ENCODE data around the gene NUDT7.

NUDT7 gene

GRCh38 chr16:77762262-77762661 is 39.9 kb downstream of the NUDT7 start:
- no peak overlapping the region for H3K27ac ChIP-seq (ENCODE audit: low read depth, low read length)
- no peaks in the 10 kb centered on the region for H3K4me1 ChIP-seq (ENCODE audit: control insufficient read depth, insufficient read depth, low read length)
- no peaks in the 10 kb centered on the region for H3K27me3 ChIP-seq (ENCODE audit: control insufficient read depth, insufficient read depth, low read length)
- H3K36me3 ChIP-seq (ENCODE audit: control insufficient read depth, insufficient read depth, low read length), result no peaks in the 10 kb centered on the region
- no peak overlapping the region for H3K9ac ChIP-seq (ENCODE audit: low read length)
- H3K4me3 ChIP-seq (ENCODE audit: low read length), result no peak overlapping the region

- Histone ChIP-seq H3K4me1 (ENCODE audit: control insufficient read depth, insufficient read depth, low read length) (no peaks in the 10 kb centered on the region), H3K27ac (ENCODE audit: low read depth, low read length) (no peak overlapping the region), H3K27me3 (ENCODE audit: control insufficient read depth, insufficient read depth, low read length) (no peaks in the 10 kb centered on the region), H3K9ac (ENCODE audit: low read length) (no peak overlapping the region), H3K36me3 (ENCODE audit: control insufficient read depth, insufficient read depth, low read length) (no peaks in the 10 kb centered on the region), H3K4me3 (ENCODE audit: low read length) (no peak overlapping the region)
These were observed 41.7 kb downstream of the NUDT7 start for GRCh38 chr16:77763994-77764393.

- Histone ChIP-seq H3K27ac (ENCODE audit: low read depth, low read length) (no peak overlapping the region), H3K9ac (ENCODE audit: low read length) (no peak overlapping the region), H3K4me1 (ENCODE audit: control insufficient read depth, insufficient read depth, low read length) (no peaks in the 10 kb centered on the region), H3K36me3 (ENCODE audit: control insufficient read depth, insufficient read depth, low read length) (no peaks in the 10 kb centered on the region), H3K4me3 (ENCODE audit: low read length) (no peak overlapping the region), H3K27me3 (ENCODE audit: control insufficient read depth, insufficient read depth, low read length) (no peaks in the 10 kb centered on the region)
These were observed 44.9 kb downstream of the NUDT7 start for GRCh38 chr16:77767211-77767610.

- Histone ChIP-seq H3K4me3 (ENCODE audit: low read length) (no peak overlapping the region), H3K36me3 (ENCODE audit: control insufficient read depth, insufficient read depth, low read length) (no peaks in the 10 kb centered on the region), H3K4me1 (ENCODE audit: control insufficient read depth, insufficient read depth, low read length) (no peaks in the 10 kb centered on the region), H3K27ac (ENCODE audit: low read depth, low read length) (no peak overlapping the region), H3K9ac (ENCODE audit: low read length) (no peak overlapping the region), H3K27me3 (ENCODE audit: control insufficient read depth, insufficient read depth, low read length) (no peaks in the 10 kb centered on the region)
These were observed 45.5 kb downstream of the NUDT7 start for GRCh38 chr16:77767826-77768225.

- no peak overlapping the region for H3K4me3 ChIP-seq (ENCODE audit: low read length)
- H3K27ac ChIP-seq (ENCODE audit: low read depth, low read length), result no peak overlapping the region
- H3K4me1 ChIP-seq (ENCODE audit: control insufficient read depth, insufficient read depth, low read length), result no peaks in the 10 kb centered on the region
- H3K9ac ChIP-seq (ENCODE audit: low read length), result no peak overlapping the region
- H3K27me3 ChIP-seq (ENCODE audit: control insufficient read depth, insufficient read depth, low read length), result no peaks in the 10 kb centered on the region
- no peaks in the 10 kb centered on the region for H3K36me3 ChIP-seq (ENCODE audit: control insufficient read depth, insufficient read depth, low read length)
These were observed 53.9 kb downstream of the NUDT7 start for GRCh38 chr16:77775911-77776909.

GRCh38 chr16:77777745-77778144 is 55.4 kb downstream of the NUDT7 start:
- Histone ChIP-seq H3K4me1 (ENCODE audit: control insufficient read depth, insufficient read depth, low read length) (no peaks in the 10 kb centered on the region), H3K36me3 (ENCODE audit: control insufficient read depth, insufficient read depth, low read length) (no peaks in the 10 kb centered on the region), H3K9ac (ENCODE audit: low read length) (no peak overlapping the region), H3K27ac (ENCODE audit: low read depth, low read length) (no peak overlapping the region), H3K4me3 (ENCODE audit: low read length) (no peak overlapping the region), H3K27me3 (ENCODE audit: control insufficient read depth, insufficient read depth, low read length) (no peaks in the 10 kb centered on the region)

- no peak overlapping the region for H3K9ac ChIP-seq (ENCODE audit: low read length)
- no peaks in the 10 kb centered on the region for H3K36me3 ChIP-seq (ENCODE audit: control insufficient read depth, insufficient read depth, low read length)
- H3K27ac ChIP-seq (ENCODE audit: low read depth, low read length), result no peak overlapping the region
- H3K4me1 ChIP-seq (ENCODE audit: control insufficient read depth, insufficient read depth, low read length), result no peaks in the 10 kb centered on the region
- no peak overlapping the region for H3K4me3 ChIP-seq (ENCODE audit: low read length)
- no peaks in the 10 kb centered on the region for H3K27me3 ChIP-seq (ENCODE audit: control insufficient read depth, insufficient read depth, low read length)
These were observed 58.1 kb downstream of the NUDT7 start for GRCh38 chr16:77780378-77780837.

GRCh38 chr16:77781091-77781490 is 58.8 kb downstream of the NUDT7 start:
- H3K4me1 ChIP-seq (ENCODE audit: control insufficient read depth, insufficient read depth, low read length), result no peaks in the 10 kb centered on the region
- H3K9ac ChIP-seq (ENCODE audit: low read length), result no peak overlapping the region
- no peak overlapping the region for H3K27ac ChIP-seq (ENCODE audit: low read depth, low read length)
- H3K36me3 ChIP-seq (ENCODE audit: control insufficient read depth, insufficient read depth, low read length), result no peaks in the 10 kb centered on the region
- no peak overlapping the region for H3K4me3 ChIP-seq (ENCODE audit: low read length)
- no peaks in the 10 kb centered on the region for H3K27me3 ChIP-seq (ENCODE audit: control insufficient read depth, insufficient read depth, low read length)

GRCh38 chr16:77782694-77783093 is 60.4 kb downstream of the NUDT7 start:
- Histone ChIP-seq H3K27me3 (ENCODE audit: control insufficient read depth, insufficient read depth, low read length) (no peaks in the 10 kb centered on the region), H3K4me3 (ENCODE audit: low read length) (no peak overlapping the region), H3K4me1 (ENCODE audit: control insufficient read depth, insufficient read depth, low read length) (no peaks in the 10 kb centered on the region), H3K27ac (ENCODE audit: low read depth, low read length) (no peak overlapping the region), H3K9ac (ENCODE audit: low read length) (no peak overlapping the region), H3K36me3 (ENCODE audit: control insufficient read depth, insufficient read depth, low read length) (no peaks in the 10 kb centered on the region)

- H3K27ac ChIP-seq (ENCODE audit: low read depth, low read length), result no peak overlapping the region
- H3K9ac ChIP-seq (ENCODE audit: low read length), result no peak overlapping the region
- H3K4me3 ChIP-seq (ENCODE audit: low read length), result no peak overlapping the region
- H3K36me3 ChIP-seq (ENCODE audit: control insufficient read depth, insufficient read depth, low read length), result no peaks in the 10 kb centered on the region
- H3K4me1 ChIP-seq (ENCODE audit: control insufficient read depth, insufficient read depth, low read length), result no peaks in the 10 kb centered on the region
- H3K27me3 ChIP-seq (ENCODE audit: control insufficient read depth, insufficient read depth, low read length), result peaks cover 4% of the 10 kb centered on the region
These were observed 62.4 kb downstream of the NUDT7 start for GRCh38 chr16:77784441-77785372.

- Histone ChIP-seq H3K4me3 (ENCODE audit: low read length) (no peak overlapping the region), H3K27me3 (ENCODE audit: control insufficient read depth, insufficient read depth, low read length) (peaks cover 4% of the 10 kb centered on the region), H3K36me3 (ENCODE audit: control insufficient read depth, insufficient read depth, low read length) (no peaks in the 10 kb centered on the region), H3K27ac (ENCODE audit: low read depth, low read length) (no peak overlapping the region), H3K9ac (ENCODE audit: low read length) (no peak overlapping the region), H3K4me1 (ENCODE audit: control insufficient read depth, insufficient read depth, low read length) (no peaks in the 10 kb centered on the region)
These were observed 63.1 kb downstream of the NUDT7 start for GRCh38 chr16:77785373-77785764.

- Histone ChIP-seq H3K27ac (ENCODE audit: low read depth, low read length) (no peak overlapping the region), H3K4me3 (ENCODE audit: low read length) (no peak overlapping the region), H3K27me3 (ENCODE audit: control insufficient read depth, insufficient read depth, low read length) (peaks cover 4% of the 10 kb centered on the region), H3K36me3 (ENCODE audit: control insufficient read depth, insufficient read depth, low read length) (no peaks in the 10 kb centered on the region), H3K4me1 (ENCODE audit: control insufficient read depth, insufficient read depth, low read length) (no peaks in the 10 kb centered on the region), H3K9ac (ENCODE audit: low read length) (no peak overlapping the region)
These were observed 64.0 kb downstream of the NUDT7 start for GRCh38 chr16:77786186-77786847.

All from rectal smooth muscle tissue (tissue), 1 donor.